Motor neuron (in vitro differentiated cells): ENCODE measurements around the gene M1AP. TPM values are rescaled to one million over a fixed set of nuclear protein-coding genes. Genes with fewer than 3 reads are reported as not detected.
A peak's percentile ranks its signal among the peaks of the same experiment; 100 is the strongest.
"Not testable (repeated sequence)": the region's sequence is repeated elsewhere in the genome, so short reads cannot be mapped to it uniquely, and the experiment has no call there.

Experiments used
- ATAC-seq, 8 experiments: fragments of 200-7000 bp; cut with Tn5 transposase; replicated peaks in 6 of 8; 2 replicates each; pipeline ENCODE4 v1.8.0; 2021; ENCODE audit warnings: mild to moderate bottlenecking in 8 of 8, moderate library complexity in 8 of 8
- H3K27ac ChIP-seq, 2 donors: fragments of 250-450 bp; sonication (Bioruptor Pico); 2 replicates each; pipeline ENCODE4 v1.9.0; 2021; ENCODE audit warnings: antibody characterized with exemption in 2 of 2, mild to moderate bottlenecking in 2 of 2, moderate library complexity in 1 of 2
- H3K4me1 ChIP-seq, 2 donors: fragments of 250-450 bp; sonication (Bioruptor Pico); replicated peaks in 1 of 2; 2 replicates each; pipeline ENCODE4 v1.6.1; 2021; ENCODE audit warnings: antibody characterized with exemption in 2 of 2, mild to moderate bottlenecking in 2 of 2, moderate library complexity in 1 of 2
- H3K4me3 ChIP-seq, 5 donors: fragments of 250-450 bp; sonication (Bioruptor Pico); 2 replicates each; pipeline ENCODE4 v1.9.0; 2021; ENCODE audit warnings: antibody characterized with exemption in 5 of 5, mild to moderate bottlenecking in 5 of 5, moderate library complexity in 4 of 5
- WGBS, 10 experiments: fragments of 450-650 bp; shearing (Covaris generic); methylation state at CpG; one replicate each; pipeline ENCODE4 v1.0.0; 2022; 5-methylcytosine and 5-hydroxymethylcytosine counted together
- in situ Hi-C, 9 experiments: fragments of 400-800 bp; cut with MboI; loops; one replicate each; pipeline ENCODE4 v1.15.0; 2021; ENCODE audit warnings: low sequenced_read_pairs in 9 of 9, low pct_unique_long_range_greater_than_20kb in 2 of 9; ENCODE audit not compliant: unreplicated experiment in 9 of 9
- total RNA-seq, 8 experiments: library from RNA; unstranded; fragments of 300-600 nt; gene quantifications; 2 replicates each; pipeline versions ENCODE4 v1.2.3 to v1.2.4, GENCODE V29; 2022

M1AP gene
- total RNA-seq, 8 experiments from 2014 or later = 0.08 to 0.50 (median 0.22) TPM; not detected in 3

- H3K27ac ChIP-seq = no peak overlapping the region
- no peak overlapping the region for H3K4me3 ChIP-seq
- in situ Hi-C loops = no loop called here
- peaks cover 0 to 4% of the 10 kb centered on the region in 2 donors for H3K4me1 ChIP-seq
- peak in 1 of 8 experiments; percentile 47 for ATAC-seq
- WGBS, 10 experiments = 38 to 100% (median 86%) methylated on average over 1 to 2 of the region's 2 CpGs
Measured at GRCh38 chr2:74646201-74646600, 1.9 kb downstream of the M1AP start.

- Histone ChIP-seq H3K27ac (no peak overlapping the region), H3K4me1 (peaks cover 0 to 4% of the 10 kb centered on the region in 2 donors), H3K4me3 (no peak overlapping the region)
- WGBS, 10 experiments = 20 to 80% (median 60%) methylated on average over 1 to 4 of the region's 4 CpGs; no CpG with 5 or more reads in 3 of the 10 experiments
- peak in 5 of 8 experiments; percentile 36 to 53 (median 43) for ATAC-seq
- in situ Hi-C loops = no loop called here
Measured at GRCh38 chr2:74645344-74645743, 2.8 kb downstream of the M1AP start.

- H3K27ac ChIP-seq = no peak overlapping the region
- no peak for ATAC-seq
- in situ Hi-C loops = no loop called here
- 48 to 80% (median 80%) methylated on average over 1 to 2 of the region's 2 CpGs; no CpG with 5 or more reads in 5 of the 10 experiments for WGBS, 10 experiments
- H3K4me3 ChIP-seq = no peak overlapping the region
- H3K4me1 ChIP-seq = no peaks in the 10 kb centered on the region
Measured at GRCh38 chr2:74639550-74639949, 8.6 kb downstream of the M1AP start.

GRCh38 chr2:74632939-74633312 lies 15.2 kb downstream of the M1AP start:
- no peak overlapping the region for H3K27ac ChIP-seq
- ATAC-seq = peak in 2 of 8 experiments; percentile 16 to 23
- H3K4me1 ChIP-seq = no peaks in the 10 kb centered on the region
- H3K4me3 ChIP-seq = no peak overlapping the region
- in situ Hi-C loops = no loop called here

- in situ Hi-C loops = no loop called here
- ATAC-seq = peak in 2 of 8 experiments; percentile 84 to 94
- WGBS, 10 experiments = 45 to 100% (median 72%) methylated on average over 1 to 3 of the region's 3 CpGs; no CpG with 5 or more reads in 3 of the 10 experiments
- Histone ChIP-seq H3K4me3 (no peak overlapping the region), H3K4me1 (no peaks in the 10 kb centered on the region), H3K27ac (no peak overlapping the region)
Measured at GRCh38 chr2:74632209-74632938, 15.8 kb downstream of the M1AP start.

DNA sequence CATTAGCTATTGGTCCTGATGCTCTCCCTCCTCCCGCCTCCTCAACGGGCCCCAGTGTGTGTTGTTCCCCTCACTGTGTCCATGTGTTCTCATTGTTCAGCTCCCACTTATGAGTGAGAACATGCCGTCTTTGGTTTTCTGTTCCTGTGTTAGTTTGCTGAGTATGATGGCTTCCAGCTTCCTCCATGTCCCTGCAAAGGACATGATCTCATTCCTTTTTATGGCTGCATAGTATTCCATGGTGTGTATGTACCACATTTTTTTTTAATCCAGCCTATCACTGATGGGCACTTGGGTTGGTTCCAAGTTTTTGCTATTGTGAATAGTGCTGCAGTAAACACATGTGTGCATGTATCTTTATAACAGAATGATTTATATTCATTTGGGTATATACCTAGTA lies 17.7 kb downstream of the M1AP start:
- H3K27ac ChIP-seq, in situ Hi-C loops, ATAC-seq, H3K4me3 ChIP-seq, H3K4me1 ChIP-seq: not testable (repeated sequence)
- 80 to 100% (median 100%) methylated on average over 1 to 3 of the region's 3 CpGs; no CpG with 5 or more reads in 2 of the 10 experiments for WGBS, 10 experiments

GRCh38 chr2:74628538-74629105 lies 19.5 kb downstream of the M1AP start:
- in situ Hi-C loops = no loop called here
- ATAC-seq = no peak
- H3K4me1 ChIP-seq = no peaks in the 10 kb centered on the region
- no peak overlapping the region for H3K4me3 ChIP-seq
- 28 to 81% (median 58%) methylated on average over 2 to 3 of the region's 3 CpGs for WGBS, 10 experiments
- no peak overlapping the region for H3K27ac ChIP-seq

- Histone ChIP-seq H3K27ac (no peak overlapping the region), H3K4me1 (no peaks in the 10 kb centered on the region), H3K4me3 (no peak overlapping the region)
- in situ Hi-C loops = no loop called here
- no peak for ATAC-seq
- 10 to 100% (median 73%) methylated on average over 1 to 3 of the region's 5 CpGs; no CpG with 5 or more reads in 1 of the 10 experiments for WGBS, 10 experiments
Measured at GRCh38 chr2:74625658-74626425, 22.3 kb downstream of the M1AP start.

DNA sequence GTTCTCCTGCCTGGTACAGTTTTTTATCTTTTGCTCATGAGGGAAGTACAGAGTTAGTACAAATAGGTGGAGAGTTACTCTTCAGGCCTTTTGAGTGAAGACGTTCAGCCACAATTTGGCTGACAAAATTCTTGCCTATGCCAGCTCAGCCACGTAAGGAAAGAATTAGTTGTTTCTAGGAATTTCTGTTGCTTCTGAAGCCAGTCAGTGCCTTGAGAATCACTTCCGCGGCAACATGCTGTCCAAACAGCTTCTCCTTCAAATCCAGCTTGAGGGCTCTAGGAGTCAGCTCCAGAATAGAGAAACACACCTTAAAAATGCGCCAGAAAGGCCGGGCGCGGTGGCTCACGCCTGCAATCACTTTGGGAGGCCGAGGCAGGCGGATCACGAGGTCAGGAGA lies 27.5 kb downstream of the M1AP start:
- no peaks in the 10 kb centered on the region for H3K4me1 ChIP-seq
- no peak for ATAC-seq
- WGBS, 10 experiments = 33 to 95% (median 90%) methylated on average over 2 to 11 of the region's 12 CpGs; no CpG with 5 or more reads in 3 of the 10 experiments
- in situ Hi-C loops = no loop called here
- H3K27ac ChIP-seq = no peak overlapping the region
- H3K4me3 ChIP-seq = no peak overlapping the region

GRCh38 chr2:74619651-74620297 lies 28.4 kb downstream of the M1AP start:
- 46 to 87% (median 71%) methylated on average over 3 to 5 of the region's 5 CpGs for WGBS, 10 experiments
- Histone ChIP-seq H3K27ac (no peak overlapping the region), H3K4me3 (no peak overlapping the region), H3K4me1 (no peaks in the 10 kb centered on the region)
- no peak for ATAC-seq
- in situ Hi-C loops = no loop called here

GRCh38 chr2:74618410-74619083 lies 29.6 kb downstream of the M1AP start:
- no peaks in the 10 kb centered on the region for H3K4me1 ChIP-seq
- ATAC-seq = no peak
- H3K27ac ChIP-seq = no peak overlapping the region

GRCh38 chr2:74617122-74617521 lies 31.0 kb downstream of the M1AP start:
- peak in 3 of 8 experiments; percentile 33 to 84 (median 56) for ATAC-seq
- Histone ChIP-seq H3K27ac (no peak overlapping the region), H3K4me3 (no peak overlapping the region), H3K4me1 (no peaks in the 10 kb centered on the region)
- in situ Hi-C loops = no loop called here
- WGBS, 10 experiments = 40 to 100% (median 87%) methylated on average over 1 to 3 of the region's 3 CpGs; no CpG with 5 or more reads in 2 of the 10 experiments

More at GRCh38 chr2:74618410-74619083, 29.6 kb downstream of the M1AP start:
- H3K4me3 ChIP-seq = no peak overlapping the region
- in situ Hi-C loops = no loop called here
- WGBS, 10 experiments = 15 to 100% (median 71%) methylated on average over 1 to 5 of the region's 6 CpGs; no CpG with 5 or more reads in 1 of the 10 experiments
